Caco-2 (cell line): ENCODE measurements around the gene C9orf85. TPM values are rescaled to one million over a fixed set of nuclear protein-coding genes. Genes with fewer than 3 reads are reported as not detected.

Source experiments
- BruUV-seq: library from RNA; stranded (reverse); fragments of 400-500 nt; replicated peaks from 2 replicates; lab custom pipeline; 2021; lab: Mats Ljungman, UMichigan
- CTCF ChIA-PET: fragments of 300-600 bp; sonication (Branson Sonifier 250); formaldehyde crosslinking; loops from one replicate; lab custom pipeline; 2022; ENCODE audit warnings: antibody characterized with exemption; lab: Charles Lee
- POLR2A ChIA-PET: fragments of 300-600 bp; sonication (Branson Sonifier 250); formaldehyde crosslinking; loops from one replicate; lab custom pipeline; 2022; ENCODE audit warnings: antibody characterized with exemption; lab: Charles Lee
- DNase-seq, 2 experiments: peaks; one replicate each; pipeline versions ENCODE4 v3.0.0 to v3.0.0-alpha.2; 2020 to 2022
- H3K27me3 ChIP-seq: replicated peaks from 2 replicates; pipeline ENCODE4 v1.6.0; 2011; ENCODE audit warnings: low read length; ENCODE audit not compliant: control insufficient read depth, insufficient read depth
- H3K36me3 ChIP-seq: 2 replicates; pipeline ENCODE4 v1.5.1; 2011; ENCODE audit warnings: low read length; ENCODE audit not compliant: control insufficient read depth, insufficient read depth
- H3K4me1 ChIP-seq: fragments of 250-450 bp; sonication (Bioruptor Pico); 2 replicates; pipeline ENCODE4 v1.5.1; 2020; ENCODE audit warnings: mild to moderate bottlenecking
- H3K4me3 ChIP-seq: 2 replicates; pipeline ENCODE4 v1.5.1; 2011; ENCODE audit warnings: low read depth, mild to moderate bottlenecking, control low read depth, low read length
- H3K9me3 ChIP-seq: fragments of 250-450 bp; sonication (Bioruptor Pico); 2 replicates; pipeline ENCODE4 v1.5.1; 2020; ENCODE audit warnings: mild to moderate bottlenecking, moderate library complexity
- H3K27ac Mint-ChIP-seq: one replicate; pipeline ENCODE4 v1.8.0; 2022; ENCODE audit warnings: mixed read lengths; ENCODE audit not compliant: unreplicated experiment
- H3K27me3 Mint-ChIP-seq: one replicate; pipeline ENCODE4 v1.8.0; 2022; ENCODE audit warnings: mixed read lengths; ENCODE audit not compliant: insufficient read depth, unreplicated experiment
- H3K36me3 Mint-ChIP-seq: one replicate; pipeline ENCODE4 v1.8.0; 2022; ENCODE audit warnings: mild to moderate bottlenecking, mixed read lengths; ENCODE audit not compliant: insufficient read depth, unreplicated experiment
- H3K4me1 Mint-ChIP-seq: one replicate; pipeline ENCODE4 v1.8.0; 2022; ENCODE audit warnings: low read depth, mixed read lengths; ENCODE audit not compliant: unreplicated experiment
- H3K4me3 Mint-ChIP-seq: one replicate; pipeline ENCODE4 v1.8.0; 2022; ENCODE audit warnings: mild to moderate bottlenecking, moderate library complexity, mixed read lengths; ENCODE audit not compliant: unreplicated experiment
- H3K9me3 Mint-ChIP-seq: one replicate; pipeline ENCODE4 v1.8.0; 2022; ENCODE audit warnings: mixed read lengths; ENCODE audit not compliant: unreplicated experiment
- CTCF ChIP-seq, 2 experiments: fragments of 200-600 bp in 1 of 2; IDR thresholded peaks; 1 replicate in 1 of 2; 2 replicates in 1 of 2; pipeline versions ENCODE4 v1.5.1 to v1.8.0; 2011 to 2022; ENCODE audit warnings: antibody characterized with exemption in 1 of 2, control low read depth in 1 of 2, inconsistent platforms in 1 of 2, low read depth in 1 of 2, low read length in 1 of 2, mild to moderate bottlenecking in 1 of 2, moderate library complexity in 1 of 2; ENCODE audit not compliant: insufficient read depth in 1 of 2, severe bottlenecking in 1 of 2, unreplicated experiment in 1 of 2
- intact Hi-C: fragments of 100-400 bp; cut with micrococcal nuclease; formaldehyde crosslinking; loops from one replicate; pipeline ENCODE4 v1.10.0; 2022; ENCODE audit not compliant: unreplicated experiment
- total RNA-seq: library from RNA; stranded (reverse); gene quantifications from 2 replicates; pipeline ENCODE4 v1.2.3, GENCODE V29; 2022

Gene C9orf85
- total RNA-seq, 1 experiment from 2014 or later, result 2.4 TPM

- Histone ChIP-seq H3K4me1 (no peaks in the 10 kb centered on the region), H3K9me3 (no peaks in the 10 kb centered on the region), H3K27me3 (no peaks in the 10 kb centered on the region), H3K36me3 (no peaks in the 10 kb centered on the region), H3K4me3 (no peak overlapping the region)
- no peaks in the 10 kb centered on the region for H3K36me3 Mint-ChIP-seq
- no peak overlapping the region for H3K4me3 Mint-ChIP-seq
- no peaks in the 10 kb centered on the region for H3K27me3 Mint-ChIP-seq
- intact Hi-C loops, result no loop called here
- H3K4me1 Mint-ChIP-seq, result no peaks in the 10 kb centered on the region
- POLR2A ChIA-PET, result no interaction called here
- H3K9me3 Mint-ChIP-seq, result no peaks in the 10 kb centered on the region
- no peak overlapping the region for H3K27ac Mint-ChIP-seq
- CTCF ChIA-PET, result no interaction called here
- no peak for TF ChIP-seq CTCF (IDR thresholded peaks at IDR 0.05; ENCODE audit: insufficient read depth in 1 of 2, low read depth in 1 of 2, low read length in 1 of 2, severe bottlenecking in 1 of 2, unreplicated experiment in 1 of 2)
- no peak for DNase-seq
- no TSS peak for BruUV-seq
These were observed 21.3 kb upstream of the C9orf85 start for GRCh38 chr9:71890042-71890679.

DNA sequence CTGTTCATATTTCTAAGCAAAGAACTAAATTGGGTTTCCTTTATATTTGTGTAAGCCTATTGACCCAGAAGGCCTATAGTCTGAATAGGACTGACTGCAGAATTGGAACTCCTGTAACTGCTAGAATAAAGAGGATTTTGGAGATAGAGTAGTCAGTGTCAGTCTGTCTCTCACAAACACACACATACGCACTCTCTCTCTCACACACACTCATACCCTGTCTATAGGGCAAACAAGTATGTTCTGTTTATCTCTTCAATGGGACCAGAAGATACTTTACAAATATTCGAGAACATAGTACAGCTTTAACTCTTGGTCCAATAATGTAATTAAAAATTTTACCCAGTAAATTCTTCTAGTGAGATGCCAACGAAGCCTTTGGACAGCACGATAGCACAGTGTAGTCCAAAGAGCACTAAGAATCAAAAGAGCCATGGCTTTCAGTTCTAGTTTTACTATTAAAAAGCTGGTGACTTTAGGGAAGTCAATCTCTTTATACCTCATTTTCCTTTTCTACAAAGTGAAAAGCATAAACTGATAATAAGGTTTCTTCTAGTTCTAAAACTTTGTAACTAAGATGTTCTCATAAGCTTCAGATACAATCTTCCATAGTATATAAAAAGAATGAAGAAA, 19.8 kb upstream of the C9orf85 start:
- no TSS peak for BruUV-seq
- Histone ChIP-seq H3K4me3 (no peak overlapping the region), H3K36me3 (no peaks in the 10 kb centered on the region), H3K27me3 (no peaks in the 10 kb centered on the region), H3K9me3 (no peaks in the 10 kb centered on the region), H3K4me1 (no peaks in the 10 kb centered on the region)
- no peak overlapping the region for H3K27ac Mint-ChIP-seq
- POLR2A ChIA-PET, result no interaction called here
- DNase-seq, result no peak
- no peaks in the 10 kb centered on the region for H3K4me1 Mint-ChIP-seq
- no peaks in the 10 kb centered on the region for H3K27me3 Mint-ChIP-seq
- no peaks in the 10 kb centered on the region for H3K36me3 Mint-ChIP-seq
- intact Hi-C loops, result no loop called here
- CTCF ChIA-PET, result no interaction called here
- TF ChIP-seq CTCF (IDR thresholded peaks at IDR 0.05; ENCODE audit: insufficient read depth in 1 of 2, low read depth in 1 of 2, low read length in 1 of 2, severe bottlenecking in 1 of 2, unreplicated experiment in 1 of 2), result no peak
- H3K9me3 Mint-ChIP-seq, result no peaks in the 10 kb centered on the region
- H3K4me3 Mint-ChIP-seq, result no peak overlapping the region

DNA sequence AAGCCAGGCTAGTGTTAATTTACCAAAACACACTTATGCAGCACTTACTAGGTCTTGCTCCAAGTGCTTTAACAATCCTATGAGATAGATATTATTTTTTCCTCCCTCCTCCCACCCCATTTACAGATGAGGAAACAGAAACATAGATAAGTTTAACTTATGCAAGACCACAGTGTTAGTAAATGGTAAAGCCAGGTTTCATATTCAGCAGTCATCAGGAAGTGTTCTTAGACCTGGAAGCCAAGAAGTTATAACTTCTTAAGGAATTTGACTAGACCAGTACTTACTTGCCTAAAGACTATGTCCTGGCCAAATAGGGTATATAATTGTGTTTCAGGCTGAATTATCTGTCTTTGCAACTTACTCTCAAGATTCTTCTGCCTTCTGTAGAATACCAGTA, 16.3 kb upstream of the C9orf85 start:
- H3K4me1 Mint-ChIP-seq, result no peaks in the 10 kb centered on the region
- DNase-seq, result no peak
- Histone ChIP-seq H3K36me3 (no peaks in the 10 kb centered on the region), H3K27me3 (no peaks in the 10 kb centered on the region), H3K9me3 (no peaks in the 10 kb centered on the region), H3K4me3 (no peak overlapping the region), H3K4me1 (no peaks in the 10 kb centered on the region)
- CTCF ChIA-PET, result no interaction called here
- no peak overlapping the region for H3K27ac Mint-ChIP-seq
- H3K4me3 Mint-ChIP-seq, result no peak overlapping the region
- POLR2A ChIA-PET, result no interaction called here
- no TSS peak for BruUV-seq
- intact Hi-C loops, result no loop called here
- H3K36me3 Mint-ChIP-seq, result no peaks in the 10 kb centered on the region
- no peaks in the 10 kb centered on the region for H3K9me3 Mint-ChIP-seq
- no peaks in the 10 kb centered on the region for H3K27me3 Mint-ChIP-seq
- TF ChIP-seq CTCF (IDR thresholded peaks at IDR 0.05; ENCODE audit: insufficient read depth in 1 of 2, low read depth in 1 of 2, low read length in 1 of 2, severe bottlenecking in 1 of 2, unreplicated experiment in 1 of 2), result no peak
